GM21360 (cell line): ENCODE results near the gene CNTNAP1.
A peak's percentile ranks its signal among the peaks of the same experiment; 100 is the strongest.

Source experiments
- ATAC-seq: cut with Tn5 transposase; IDR thresholded peaks from one replicate; pipeline ENCODE4 v1.9.1; 2021; ENCODE audit warnings: mild to moderate bottlenecking, moderate library complexity; ENCODE audit not compliant: unreplicated experiment

Gene CNTNAP1

DNA sequence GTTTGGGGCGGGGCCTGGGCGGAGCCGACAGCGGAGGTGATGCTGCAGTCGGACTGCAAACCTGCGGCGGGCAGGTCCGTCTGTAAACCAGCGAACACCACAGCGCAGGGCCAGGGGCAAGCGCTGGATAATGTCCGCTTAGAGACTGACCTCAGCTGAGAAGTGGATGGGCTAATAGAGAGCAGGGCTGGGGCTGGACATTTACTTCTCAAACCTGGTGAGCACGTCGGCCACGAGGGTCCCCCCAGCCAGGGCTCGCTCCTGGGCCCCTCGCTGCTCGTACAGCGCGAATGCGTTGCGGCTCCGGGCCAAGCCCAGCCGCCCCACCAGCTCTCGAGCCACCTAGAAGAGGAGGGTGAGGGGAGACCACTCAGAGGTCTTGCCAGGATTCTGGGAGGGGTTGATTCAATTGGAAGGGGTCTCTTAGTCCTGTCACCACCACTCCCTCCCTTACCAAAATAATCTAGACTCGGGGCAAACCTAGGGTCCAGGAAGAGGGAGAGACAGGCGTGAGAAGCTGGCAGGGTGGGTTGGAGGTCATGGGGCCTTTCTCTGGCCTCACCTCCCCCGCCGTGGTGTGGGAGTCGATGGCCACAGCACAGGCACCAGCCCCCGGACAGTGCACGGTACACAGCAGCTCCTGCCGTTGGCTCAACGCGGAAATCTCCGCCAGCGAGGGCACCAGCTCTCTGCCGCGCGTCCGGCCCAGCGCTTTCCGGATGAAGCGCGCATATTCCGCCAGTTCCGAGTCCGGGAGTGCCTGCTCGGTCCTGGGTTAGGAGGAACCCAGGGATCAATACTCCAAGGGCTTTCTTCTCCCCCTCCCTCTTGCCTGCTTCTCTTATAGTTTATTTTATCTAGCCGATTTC, 11.3 kb upstream of the CNTNAP1 start:
- no peak for ATAC-seq

DNA sequence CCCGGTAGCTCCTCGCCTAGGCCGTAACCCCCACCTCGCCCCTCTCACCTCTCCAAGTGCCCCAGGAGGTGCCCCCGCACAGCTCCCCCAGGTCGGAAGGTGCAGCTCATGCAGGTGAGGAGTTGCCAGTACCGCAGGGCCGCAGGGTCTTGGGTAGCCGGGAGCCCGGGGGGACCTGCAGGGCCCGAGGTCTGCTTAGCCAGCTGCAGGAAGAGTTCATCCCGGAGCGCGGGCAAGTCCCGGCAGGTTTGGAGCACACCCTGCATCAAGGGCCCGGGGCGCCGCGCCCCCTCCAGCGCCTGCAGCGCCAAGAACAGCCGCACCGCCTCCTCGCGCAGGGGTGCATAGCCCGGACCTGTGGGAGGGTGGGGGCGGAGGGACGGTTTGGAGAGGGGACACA, 10.3 kb upstream of the CNTNAP1 start:
- no peak for ATAC-seq

DNA sequence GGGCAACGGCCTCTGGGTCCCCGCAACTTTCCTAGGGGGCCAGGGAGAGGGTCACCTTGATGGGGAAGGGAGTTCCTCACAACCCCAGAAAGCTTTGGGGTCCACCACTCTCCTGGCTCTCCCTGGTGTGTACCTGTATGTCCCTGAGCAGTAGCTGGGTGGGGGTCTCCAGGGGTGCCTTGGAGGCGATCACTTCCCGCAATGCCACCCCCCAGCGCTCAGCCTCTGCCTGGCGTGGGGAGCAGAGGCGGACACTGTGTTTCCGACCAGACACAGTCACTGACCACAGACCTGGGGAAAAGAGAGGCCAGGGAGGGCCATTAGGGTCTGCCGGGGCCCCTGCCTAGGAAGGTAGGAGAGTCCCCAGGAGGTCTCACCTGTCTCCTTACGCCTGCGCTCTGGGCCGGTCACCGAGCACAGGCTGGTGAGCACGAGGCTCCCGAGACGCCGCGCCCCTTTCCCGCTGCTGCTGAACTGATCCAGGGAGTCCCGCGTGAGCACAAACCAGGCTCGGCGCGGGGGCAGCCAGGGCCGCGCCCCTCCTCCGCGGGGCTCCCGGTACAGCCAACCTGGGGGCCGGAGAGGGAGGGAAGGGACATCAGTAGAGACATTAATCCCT, 9.0 kb upstream of the CNTNAP1 start:
- ATAC-seq = no peak

DNA sequence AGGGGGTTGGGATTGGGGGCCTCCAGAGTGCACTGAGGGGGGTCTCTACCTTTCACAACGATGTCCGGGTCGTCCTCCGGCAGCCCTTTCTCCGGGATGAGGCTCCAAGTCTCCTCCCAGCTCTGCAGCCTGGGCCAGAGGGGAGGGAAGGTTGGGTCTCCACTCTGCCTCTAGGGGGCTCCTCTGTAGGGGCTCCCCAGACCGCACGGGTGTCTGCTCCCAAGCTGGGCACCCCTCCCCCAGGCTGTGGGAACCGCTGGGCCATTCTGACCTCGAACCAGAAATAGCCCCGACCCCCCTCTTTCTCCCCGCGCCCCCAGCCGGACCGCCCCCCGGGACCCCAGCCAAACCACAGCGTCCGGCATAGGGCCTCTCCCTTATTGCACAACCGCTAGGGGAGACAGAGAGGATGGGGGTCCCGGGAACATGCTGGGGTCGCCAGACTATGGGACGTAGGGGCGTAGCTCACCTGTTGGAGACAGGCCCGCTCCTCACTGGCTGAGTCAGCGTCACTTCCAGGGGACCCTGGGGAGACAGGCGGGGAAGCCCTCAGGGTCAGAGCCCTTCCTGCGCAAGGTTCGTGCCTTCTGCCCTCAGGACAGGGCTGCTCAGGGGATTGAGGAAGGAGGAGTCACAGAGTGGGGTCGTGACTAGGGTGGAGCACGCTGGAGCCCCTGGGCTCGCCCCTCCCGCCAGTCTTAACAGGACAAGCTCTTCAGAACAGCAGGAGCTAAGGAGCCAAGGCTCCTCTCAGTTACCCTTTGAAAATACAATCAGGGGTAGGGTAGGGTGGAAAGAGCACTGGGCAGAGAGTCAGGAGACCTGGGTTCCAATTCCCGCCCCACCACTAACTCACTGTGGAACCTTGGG, 8.2 kb upstream of the CNTNAP1 start:
- ATAC-seq = no peak

DNA sequence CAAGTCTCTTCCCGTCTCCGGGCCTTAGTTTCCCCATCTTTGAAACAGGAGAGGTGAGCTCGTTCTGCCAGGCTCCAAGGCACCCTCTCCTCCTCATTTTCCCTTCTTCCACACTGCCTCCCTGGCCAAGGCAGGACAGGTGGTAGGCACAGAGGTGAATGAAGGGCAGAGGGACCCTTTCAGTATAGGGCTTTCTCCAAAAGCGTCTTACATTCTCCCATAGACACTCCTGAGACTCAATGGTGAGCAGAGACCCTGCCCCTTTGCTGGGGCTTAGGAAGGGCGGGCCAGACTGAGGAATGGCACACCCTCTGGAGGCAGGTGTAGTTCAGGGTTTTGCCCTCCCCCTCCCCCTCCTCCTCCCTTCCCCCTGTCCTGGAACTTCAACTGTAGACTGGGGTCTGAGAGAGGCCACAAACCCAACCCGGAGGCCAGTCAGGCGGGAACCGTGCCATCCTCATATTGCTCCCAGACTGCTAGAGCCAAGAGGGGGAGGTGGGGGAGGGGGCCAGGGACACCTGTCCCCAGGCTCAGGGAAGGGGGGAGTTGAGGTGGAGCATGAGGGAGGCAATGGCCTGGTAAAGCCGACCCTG, 7.5 kb upstream of the CNTNAP1 start:
- ATAC-seq = no peak

DNA sequence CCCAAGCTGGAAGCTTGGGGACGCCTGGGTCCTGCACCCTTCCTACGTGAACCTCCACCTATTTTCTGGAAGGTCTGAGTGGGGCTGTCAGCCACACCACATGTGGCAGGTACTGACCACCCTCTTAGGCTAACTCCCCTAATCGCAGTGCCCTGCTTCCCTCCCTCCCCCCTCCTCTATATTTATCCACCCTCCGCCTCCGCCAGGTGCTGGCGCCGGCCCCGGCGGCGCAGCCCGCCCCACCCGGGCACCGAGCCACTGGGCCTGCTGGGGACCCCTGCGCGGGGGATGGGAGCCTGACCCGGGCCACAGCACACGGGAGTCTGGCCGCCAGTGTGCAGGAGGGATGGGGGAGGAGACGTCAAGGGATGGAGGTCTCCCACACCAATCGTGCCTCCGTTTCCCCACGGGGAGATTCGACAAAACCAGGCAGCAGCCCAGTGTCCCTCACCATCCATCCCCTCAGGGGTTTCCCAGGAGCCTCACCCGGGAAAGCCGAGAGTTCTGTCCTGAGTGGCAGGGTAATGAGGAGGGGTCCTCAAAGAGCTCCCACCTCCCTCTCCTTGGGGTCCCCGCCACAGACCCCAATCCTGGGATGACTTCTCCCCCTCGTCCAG, 6.9 kb upstream of the CNTNAP1 start:
- ATAC-seq = no peak

DNA sequence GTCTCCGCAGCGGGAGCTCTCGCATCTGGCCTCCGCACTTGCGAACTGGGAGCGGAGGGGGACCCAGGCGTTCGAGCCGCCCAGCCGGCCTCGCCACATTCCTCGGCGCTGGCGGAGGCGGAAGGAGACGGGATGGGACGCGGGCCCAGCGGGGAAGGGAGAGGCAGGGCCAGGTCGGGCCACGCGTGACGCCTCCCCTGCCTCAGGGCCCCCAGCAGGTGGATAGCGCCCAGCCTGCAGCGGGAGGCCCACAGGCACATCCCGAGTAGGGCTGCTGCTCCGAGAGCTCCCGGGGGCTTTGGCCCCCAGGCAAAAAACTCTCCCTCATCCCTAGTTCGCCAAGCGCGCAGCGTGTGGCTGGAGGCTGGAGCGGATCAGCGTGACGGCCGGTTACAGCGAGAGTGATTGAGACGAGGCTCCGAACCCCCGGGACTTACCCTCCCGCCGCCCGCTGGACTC, 6.3 kb upstream of the CNTNAP1 start:
- no peak for ATAC-seq

DNA sequence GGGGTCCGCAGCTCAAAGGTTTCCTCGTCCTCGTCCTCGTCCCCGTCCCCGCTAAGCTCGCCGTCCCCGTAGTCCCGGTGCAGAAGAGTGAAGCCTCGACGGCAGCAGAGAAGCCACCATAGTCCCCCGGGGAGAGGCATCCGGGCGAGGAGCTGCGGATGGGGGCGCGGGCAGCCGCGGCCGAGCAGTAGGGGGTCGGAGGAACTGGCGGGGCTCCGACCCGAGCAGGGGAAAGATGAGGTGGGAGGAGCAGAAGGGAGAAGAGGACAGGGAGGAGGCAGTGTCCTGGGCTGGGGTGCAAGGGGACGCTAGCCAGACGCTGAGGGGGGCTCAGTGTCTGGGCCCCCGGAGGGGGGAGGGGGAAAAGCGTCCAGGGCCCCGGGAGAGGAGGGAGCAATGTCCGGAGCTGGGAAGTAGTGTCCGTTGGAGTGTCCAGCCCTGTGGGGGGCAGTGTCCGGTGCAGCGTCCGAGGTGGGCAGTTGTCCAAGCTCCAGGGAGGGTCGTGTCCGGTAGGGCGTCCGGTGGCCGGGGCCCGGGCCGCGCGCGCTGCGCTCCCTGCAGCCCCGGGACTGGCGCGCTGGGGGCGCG, 5.8 kb upstream of the CNTNAP1 start, which contains the start of gene PLEKHH3:
TSS of gene PLEKHH3 (minus strand) at position 571 of the 588 bp plus-strand sequence. CDS start at position 140, 431 bp downstream.
- peak; percentile 1 for ATAC-seq

DNA sequence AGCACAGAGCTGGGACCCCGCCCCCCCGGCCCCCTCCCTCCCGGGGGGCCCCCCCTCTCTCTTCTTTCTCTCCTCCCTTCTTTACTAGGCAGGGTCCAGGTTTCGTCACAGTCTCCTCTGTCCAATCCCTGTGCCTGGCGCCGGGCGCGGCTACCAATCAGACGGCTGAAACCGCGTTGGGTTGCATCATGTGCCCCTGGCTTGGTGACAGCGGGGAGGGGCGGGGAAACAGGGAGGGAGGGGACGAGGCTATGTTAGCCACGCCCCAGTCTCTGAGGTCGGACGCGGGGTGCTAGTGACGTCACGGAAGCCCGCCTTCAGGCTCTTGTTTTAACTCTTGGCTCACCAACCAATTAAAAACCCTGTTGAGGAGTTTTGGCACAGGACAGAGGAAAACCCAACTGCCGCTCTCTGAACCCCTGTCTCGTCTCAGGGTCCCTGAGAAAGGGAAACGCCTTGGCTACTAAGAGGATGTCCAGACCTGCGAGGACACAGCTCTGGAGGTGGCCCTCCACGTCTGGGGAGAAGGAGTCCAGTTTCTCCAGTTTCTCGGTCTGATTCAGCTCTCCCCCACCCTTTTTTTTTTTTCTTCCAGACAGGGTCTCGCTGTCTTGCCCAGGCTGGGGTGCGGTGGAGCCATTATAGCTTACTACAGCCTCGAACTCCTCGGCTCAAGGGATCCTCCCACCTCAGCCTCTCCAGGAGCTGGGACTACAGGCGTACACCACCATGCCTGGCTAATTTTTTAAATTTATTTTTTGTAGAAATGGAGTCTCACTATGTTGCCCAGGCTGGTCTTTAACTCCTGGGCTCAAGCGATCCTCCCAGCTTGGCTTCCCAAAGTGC, 5.1 kb upstream of the CNTNAP1 start:
- peak; percentile 46 for ATAC-seq

DNA sequence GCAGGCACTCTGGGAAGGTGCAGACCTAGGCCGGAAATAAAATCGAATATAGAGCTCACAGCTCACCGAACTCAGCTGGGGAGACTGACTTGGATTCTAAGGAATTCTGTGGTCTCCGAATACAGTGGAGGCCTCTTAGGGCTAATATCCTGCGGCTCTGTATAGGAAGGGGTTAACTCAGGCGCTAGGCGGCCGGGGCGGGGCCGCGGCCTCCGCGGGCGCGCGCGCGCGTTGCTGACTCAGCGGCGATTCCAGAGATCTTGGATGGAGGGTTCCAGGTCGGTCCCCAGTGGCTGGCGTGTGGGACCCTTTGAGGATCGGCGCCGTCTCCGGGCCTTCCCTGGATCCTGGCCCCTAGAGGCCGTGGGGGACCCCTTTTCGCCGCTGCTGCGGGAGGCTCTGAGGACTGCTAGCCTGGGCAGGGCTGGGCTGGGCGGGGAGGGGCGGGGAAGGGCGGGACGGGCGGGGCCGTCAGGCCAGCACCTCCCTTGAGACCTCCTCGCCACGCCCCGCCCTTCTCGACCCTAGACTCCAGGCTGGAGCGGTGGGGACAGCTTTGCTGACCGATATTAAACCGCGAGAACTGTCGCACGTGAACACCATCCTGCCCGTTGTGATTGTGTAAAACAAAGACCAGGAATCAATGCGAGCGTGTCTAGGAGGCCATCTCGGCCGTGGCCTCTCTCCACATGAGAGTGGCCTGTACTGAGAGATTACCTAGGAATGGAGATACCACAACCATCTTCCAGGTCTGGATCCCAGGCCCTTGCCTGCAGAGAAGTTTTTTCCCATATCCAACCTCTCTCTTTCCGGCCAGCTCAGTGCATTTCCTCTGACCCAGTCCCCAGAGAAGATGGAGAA, 4.2 kb upstream of the CNTNAP1 start:
- no peak for ATAC-seq

DNA sequence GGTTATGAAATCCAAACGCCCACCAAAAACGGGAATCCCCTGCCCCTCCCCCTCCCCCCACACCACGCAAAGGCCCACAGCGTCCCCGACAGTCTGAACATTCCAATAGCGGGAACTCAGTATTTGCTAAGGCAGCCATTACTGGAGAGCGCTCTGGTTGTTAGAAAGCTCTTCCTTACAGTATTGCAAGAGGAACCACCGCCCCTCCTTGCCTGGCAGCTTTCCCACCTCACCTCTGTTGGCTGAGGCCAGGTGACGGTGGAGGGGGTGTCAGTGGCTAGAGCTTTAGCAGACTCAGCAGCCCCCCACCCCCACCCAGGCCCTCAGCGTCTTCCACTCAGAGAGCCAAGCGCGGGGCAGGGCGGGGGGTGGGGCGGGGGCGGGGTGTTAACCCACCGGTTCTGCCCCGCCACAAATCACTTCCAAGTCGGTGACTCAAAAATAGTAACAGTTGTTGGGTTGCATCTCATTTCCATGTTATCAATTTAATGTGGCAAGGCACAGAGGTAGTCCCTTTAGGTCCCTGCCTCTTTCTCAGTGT, 3.3 kb upstream of the CNTNAP1 start:
- ATAC-seq = no peak

DNA sequence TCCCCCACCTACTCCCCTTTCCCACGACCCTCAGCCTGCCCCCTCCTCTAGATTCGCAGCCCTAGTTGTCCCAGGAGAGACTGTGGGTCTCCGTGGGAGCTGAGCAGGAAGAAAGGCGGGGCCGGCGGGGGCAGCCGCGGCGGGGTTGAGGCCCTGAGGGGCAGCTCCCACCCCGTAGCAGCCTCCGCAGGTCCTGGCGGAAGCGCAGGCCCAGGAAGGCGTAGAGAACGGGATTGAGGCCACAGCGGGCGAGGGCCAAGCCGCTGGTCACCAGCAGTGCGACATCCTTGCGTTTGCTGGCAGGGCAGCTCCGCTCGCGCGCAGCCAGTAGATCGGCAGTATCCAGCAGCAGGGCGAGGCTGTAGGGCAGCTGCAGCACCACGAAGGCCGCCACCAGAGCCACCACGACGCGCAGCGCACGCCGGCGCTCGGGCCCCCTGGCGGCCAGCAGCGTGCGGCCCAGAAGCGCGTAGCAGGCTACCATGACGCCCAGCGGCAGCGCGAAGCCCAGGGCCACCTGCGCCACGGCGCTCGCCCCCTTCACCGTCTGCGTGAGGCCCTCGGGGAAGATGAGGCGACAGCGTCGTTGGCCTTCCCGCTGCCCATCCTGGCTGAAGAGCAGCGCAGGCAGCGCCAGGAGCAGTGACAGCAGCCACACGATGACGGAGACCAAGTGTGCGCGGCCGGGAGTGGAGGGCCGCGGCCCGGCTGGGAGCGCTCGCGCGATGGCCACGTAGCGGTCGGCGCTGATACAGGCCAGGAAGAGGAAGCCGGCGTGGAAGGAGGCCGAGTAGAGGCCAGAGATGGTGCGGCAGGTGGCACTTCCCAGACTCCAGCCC, 2.6 kb upstream of the CNTNAP1 start:
- no peak for ATAC-seq

DNA sequence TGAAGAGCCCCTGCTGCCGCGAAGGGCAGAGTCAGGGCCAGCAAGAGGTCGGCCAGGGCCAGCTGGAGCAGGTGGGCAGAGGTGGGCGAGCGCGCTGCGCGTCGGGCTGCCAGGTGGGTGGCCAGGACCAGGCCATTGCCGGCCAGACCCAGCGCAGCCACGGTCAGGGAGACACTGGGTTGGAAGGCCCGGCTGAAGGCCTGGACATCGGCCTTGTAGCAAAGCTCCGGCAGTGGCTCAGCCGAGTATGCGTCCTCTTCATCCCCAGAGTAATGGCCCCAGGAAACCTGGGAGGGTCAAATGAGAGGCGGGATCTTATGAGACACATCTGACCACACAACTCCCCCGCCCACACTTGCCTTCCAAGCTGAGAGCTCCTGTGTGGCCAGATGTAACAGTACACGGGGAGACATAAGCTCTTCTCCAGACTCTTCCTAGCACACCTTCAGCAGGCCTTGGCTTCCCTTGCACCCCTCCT, 2.0 kb upstream of the CNTNAP1 start:
- no peak for ATAC-seq

DNA sequence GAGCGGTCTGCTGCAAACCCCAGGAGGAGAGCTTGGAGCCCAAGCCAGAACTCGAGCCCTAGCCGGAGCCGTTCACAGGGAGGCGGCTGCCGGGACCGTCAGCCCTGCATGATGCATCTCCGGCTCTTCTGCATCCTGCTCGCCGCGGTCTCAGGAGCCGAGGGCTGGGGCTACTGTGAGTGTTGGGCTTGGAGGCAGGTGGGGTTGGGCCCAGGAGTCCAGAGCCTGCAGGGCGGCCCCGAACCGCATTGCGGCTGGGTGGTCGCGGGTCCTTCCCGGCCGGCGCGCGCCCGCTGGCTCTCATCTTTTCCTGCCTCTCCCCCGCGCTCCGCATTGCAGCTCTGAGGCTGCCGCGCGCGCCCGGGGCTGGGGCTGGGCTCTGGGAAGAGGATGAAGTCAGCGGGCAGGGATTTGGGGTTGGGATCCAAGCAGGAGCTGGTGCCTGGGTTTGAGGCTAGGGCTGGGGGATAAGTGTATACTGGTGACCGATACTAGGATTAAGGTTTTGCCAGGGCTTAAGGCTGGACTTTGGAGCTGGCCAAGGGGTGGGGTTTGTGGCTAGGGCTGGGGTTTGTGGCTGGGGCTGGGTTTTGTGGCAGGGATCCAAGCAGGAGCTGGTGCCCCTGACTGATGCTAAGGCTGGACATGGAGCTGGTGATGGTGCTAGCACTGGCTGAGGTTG, 532 bp downstream of the CNTNAP1 start:
- no peak for ATAC-seq

DNA sequence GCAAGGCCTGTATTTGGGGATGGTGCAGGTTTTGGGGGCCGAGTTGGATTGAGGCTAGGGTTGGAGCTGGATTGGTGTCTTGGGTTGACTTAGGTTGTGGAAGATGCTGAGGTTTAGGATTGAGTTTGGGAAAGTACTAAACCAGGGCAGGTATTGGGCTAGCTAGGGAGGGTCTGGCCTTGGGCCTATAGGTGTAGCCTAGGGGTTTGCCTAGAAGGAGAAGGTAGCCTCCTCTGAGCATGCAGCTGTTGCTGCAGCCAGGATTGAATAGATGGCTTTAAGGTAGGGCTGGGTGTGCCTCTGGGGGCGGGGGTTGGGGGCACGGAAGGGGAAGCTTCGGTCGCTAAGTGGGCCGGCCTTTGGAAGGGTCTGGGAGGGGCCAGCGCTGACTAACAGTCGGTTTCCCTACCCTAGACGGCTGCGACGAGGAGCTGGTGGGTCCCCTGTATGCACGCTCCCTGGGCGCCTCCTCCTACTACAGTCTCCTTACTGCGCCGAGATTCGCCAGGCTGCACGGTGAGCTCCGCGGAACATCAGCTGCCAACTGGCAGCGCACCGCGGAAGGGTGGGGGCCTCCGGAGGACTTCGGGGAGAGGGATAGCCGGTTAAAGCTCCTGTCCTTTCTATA, 1.2 kb downstream of the CNTNAP1 start:
- no peak for ATAC-seq
